ENCODE data around the gene CFAP251.

The CFAP251 gene

DNA sequence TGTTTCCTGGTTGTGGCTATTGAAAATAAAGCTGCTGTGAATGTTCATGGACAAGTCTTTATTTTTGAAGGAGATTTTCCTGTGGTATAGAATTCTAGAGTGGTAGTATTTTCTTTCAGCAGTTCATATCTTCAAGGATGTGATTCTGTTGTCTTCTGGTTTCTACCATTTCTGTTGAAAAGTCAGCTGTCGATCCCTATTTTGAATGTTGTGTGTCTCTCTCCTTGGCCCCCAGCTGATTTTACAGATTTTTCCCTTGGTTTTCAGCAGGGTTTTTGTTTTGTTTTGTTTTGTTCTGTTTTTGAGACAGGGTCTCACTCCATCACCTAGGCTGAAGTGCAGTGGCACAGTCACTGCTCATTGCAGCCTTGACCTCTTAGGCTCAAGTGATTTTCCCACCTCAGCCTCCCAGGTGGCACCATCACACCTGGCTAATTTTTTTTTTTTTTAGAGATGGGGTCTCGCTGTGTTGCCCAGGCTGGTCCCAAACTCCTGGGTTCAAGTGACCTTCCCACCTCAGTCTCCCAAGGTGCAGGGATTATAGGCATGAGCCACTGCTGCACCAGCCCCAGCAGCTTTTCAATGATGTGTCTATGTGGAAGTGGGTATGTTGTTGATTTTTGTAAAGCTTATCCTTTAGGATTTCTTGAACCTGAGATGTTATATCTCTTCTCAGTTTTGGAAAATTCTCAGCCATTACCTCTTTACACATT, 28.1 kb downstream of the CFAP251 start:
- DNase-seq: no peak

DNA sequence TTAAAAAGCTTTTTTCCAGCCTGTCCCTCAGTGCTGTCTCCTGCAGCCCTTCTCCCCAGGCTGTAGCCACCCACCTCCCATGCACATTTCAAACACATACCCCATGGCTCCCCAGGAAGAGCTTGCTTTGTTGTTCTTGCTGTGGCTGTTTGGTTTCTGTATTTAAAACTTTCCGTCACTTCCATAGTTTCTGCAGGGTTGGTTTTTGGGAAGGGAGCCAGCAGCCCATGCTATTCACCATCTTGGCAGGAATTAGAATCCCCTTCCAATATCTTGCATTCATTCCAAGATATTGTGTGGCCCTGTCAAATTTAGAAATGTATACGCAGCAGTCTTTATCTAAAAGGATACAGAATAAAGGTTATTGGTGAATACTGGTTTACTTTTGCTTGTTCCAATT, 29.6 kb downstream of the CFAP251 start:
- DNase-seq: no peak

GRCh38 chr12:121949648-121950397, 31.4 kb downstream of the CFAP251 start:
- no peak for DNase-seq

DNA sequence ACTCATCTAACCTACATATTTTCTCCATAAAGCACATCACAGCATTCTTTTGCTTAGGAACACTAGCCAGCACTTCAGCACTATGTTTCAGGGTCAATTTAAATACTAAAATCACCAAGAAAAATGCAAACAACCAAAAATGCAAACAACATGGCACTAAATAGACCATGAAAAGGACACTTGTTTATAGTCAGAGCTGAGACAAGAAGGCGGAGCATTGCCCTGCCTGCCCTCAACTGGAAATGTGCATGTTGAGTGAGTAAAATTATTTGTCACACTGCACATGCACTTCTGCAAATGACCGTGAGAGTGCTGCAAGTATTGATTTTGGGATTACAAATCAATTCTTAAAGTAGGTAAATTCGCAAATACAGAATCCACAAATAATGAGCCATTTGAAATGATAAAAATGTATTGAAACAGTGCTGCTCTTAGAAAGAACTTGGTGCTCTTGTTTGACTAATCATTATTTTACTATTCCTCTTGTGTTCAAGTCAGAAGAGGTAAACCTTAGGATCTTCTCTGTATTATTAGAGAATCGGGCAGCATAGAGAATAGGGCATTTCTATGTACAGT, 34.8 kb downstream of the CFAP251 start:
- no peak for DNase-seq

- DNase-seq: no peak
These were observed 35.3 kb downstream of the CFAP251 start for GRCh38 chr12:121953695-121954094.

- DNase-seq: no peak
These were observed 37.2 kb downstream of the CFAP251 start for GRCh38 chr12:121955258-121956237.

DNA sequence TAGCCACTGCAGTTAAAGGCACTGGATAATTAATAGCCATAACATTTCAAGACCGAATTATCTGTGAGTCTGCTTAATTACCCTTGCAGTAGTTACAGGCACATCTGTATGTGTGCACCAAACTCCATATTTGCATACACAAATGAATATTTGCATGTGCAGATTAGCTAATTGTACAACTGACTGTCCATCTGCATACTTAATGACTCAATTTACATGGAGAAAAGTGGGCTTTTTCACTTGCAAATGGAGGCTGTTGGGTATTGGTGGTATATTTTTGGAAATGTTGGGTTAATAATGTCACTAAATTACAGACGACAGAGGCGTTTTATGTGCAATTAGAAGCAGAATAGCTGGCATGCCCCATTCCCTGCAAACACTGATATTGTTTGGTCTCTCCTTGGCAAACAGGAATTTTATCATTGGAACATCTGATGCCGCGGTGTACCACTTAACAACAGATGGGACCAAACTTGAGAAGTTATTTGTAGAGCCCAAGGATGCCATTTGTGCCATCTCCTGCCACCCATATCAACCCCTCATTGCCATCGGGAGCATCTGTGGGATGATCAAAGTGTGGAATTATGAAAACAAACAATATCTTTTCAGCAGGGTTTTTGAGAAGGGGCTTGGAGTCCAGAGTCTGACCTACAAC, 39.6 kb downstream of the CFAP251 start:
- DNase-seq: no peak

- DNase-seq: no peak
These were observed 40.3 kb downstream of the CFAP251 start for GRCh38 chr12:121958541-121959240.

DNA sequence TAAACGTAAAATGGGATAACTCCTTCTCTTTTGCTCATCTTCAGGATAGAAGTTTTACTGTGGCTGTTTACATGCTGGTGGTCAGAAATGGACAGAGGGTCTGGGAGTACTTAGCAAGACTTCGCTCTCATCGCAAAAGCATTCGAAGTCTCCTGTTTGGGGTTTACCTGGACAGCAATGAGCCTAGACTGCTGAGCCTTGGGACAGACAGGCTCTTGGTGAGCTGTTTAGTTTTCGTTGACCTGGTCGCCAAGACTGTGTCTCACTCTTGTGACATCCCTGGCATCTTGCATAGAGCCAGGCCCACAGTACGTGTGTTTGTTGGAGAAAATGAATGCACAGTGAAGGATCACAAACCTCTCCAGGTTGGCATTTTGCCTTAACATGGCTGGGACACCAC, 42.1 kb downstream of the CFAP251 start:
- no peak for DNase-seq

GRCh38 chr12:121961195-121961879, 42.9 kb downstream of the CFAP251 start:
- DNase-seq: no peak

DNA sequence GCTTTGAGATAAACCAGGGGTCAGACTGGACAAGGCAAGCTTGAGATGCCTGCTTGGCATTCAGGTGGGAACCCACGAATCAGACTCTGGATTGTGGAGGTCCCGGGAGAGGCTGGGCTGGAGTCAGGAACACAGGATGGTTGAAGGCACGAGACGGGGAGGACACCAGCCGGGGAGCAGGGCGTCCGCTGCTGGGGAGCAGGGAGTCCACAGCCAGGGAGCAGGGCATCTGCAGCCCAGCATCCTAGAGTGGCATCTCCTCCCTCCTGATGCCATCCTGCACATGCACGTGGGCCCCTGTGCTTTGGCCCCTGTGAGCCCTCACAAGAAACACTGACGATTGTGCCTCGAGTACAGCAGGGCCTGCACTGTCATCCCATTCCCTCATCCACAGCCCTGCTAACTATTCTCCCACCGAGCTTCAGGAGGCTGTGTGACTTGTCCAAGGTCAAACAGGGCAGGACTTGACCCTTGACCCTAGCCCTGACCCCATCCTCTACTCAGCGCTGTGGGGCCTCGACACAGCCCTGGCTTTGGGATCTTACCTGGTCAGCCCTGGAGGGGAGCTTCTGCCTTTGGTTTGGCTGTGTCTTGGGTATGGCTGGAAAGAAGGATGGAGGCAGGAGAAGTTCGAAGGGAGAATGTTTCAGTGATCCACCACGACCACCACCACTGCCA, 45.1 kb downstream of the CFAP251 start:
- DNase-seq: no peak

- DNase-seq: no peak
These were observed 46.6 kb downstream of the CFAP251 start for GRCh38 chr12:121964813-121965643.

DNA sequence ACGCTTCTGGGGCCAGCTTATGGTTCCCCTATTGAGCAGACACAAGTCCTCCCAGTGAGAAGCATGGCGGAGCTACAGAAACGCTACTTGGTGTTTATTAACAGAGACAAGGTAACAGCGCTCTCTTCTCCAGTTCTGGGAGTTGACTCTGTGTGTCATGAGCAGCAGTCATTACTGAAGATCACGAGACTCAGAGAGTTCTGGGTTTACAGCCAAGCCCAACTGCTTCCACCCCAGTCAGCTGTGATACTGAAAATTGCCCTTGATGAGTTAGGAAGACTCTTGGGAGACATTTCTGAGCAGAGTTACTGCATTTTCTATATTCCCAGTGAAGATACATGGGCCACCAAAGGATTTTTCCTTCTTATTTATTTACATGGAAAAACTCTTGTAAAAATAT, 48.6 kb downstream of the CFAP251 start:
- DNase-seq: no peak

- DNase-seq: no peak
These were observed 50.5 kb downstream of the CFAP251 start for GRCh38 chr12:121968876-121969275.

DNA sequence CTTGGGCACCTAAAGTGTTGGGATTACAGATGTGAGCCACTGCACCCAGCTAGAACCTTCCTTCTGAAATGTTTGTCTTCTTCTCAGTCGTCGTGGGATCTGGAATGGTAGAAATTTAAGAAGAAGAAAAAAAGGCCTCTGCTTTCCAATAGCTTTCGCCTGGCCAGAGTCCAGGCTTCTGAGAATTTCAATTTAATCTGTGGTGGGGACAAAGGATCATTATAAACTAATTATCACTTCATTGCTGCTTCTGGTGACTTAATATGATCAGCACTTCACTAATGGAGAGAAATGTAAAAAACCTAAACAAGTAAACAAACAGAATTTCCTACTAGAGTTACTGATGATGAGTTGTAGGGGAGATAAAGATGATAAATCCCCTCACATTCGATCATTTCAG, 51.3 kb downstream of the CFAP251 start:
- no peak for DNase-seq

DNA sequence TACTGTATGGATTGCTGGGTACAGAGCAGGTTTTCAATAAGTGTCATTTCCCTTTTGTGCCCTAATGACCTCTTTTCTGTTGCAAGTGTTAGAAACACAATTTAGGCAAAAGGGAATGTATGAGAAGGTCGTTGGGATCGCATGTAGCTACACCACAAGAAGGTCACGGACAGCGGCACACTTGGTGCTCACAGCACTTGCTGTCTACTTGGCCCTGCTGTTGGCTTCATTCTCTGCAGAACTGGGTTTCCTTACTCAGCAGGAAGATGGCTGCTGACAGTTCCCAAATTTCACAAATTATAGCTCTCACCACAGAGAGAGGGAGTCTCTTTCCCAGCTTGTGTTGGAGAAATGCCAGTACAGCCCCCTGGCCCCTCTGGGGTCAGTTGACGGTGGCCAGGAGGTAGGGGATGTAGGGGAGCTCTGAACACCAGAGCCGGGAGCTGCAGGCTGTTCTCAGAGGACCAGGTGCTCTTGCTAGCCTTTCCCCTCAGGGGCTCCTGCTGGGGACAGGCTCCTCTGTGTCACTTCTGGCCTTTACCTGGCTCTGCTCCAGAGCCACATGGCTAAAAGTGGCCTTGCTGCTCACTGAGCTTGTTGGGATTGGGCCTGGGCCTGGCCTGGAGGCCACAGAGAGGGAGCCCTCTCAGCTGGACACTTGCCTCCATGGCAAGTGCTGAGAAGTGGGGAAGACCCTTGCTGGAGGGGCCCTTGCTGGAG, 52.3 kb downstream of the CFAP251 start:
- DNase-seq: no peak

DNA sequence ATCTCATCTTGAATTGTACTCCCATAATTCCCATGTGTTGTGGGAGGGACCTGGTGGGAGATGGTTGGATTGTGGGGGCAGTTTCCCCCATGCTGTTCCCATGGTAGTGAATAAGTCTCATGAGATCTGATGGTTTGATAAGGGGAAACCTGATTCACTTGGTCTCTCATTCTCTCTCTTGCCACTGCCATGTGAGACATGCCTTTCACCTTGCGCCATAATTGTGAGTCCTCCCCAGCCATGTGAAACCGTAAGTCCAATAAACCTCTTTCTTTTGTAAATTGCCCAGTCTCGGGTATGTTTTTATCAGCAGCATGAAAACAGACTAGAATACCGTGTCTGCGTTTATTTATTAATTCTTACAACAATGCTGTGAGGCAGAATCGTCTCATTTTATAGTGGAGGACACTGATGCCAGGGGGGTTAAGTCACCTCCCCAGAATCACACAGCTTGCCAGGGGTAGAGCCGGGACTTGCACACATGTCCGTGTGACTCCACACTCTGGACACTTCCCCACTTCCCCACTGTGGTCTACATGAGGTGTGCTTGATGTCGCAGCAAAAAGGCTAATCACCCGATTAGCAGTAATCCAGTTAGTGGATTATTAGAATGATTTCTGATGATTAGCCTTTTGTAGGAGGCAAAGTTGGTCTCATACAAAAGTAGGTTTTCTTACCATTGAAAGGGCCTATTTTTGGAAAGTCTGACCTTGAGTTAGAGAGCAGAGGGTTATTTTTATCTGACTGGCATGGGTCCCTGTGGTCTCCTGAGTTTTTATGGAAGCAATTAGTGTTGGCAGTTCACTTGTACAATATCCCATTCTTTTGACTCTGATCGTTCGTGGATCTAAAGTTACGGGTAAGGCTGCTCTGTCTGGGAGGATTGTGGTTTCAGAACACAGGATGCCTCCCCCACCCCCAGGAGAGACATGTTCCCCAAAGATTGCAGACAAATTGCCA, 55.9 kb downstream of the CFAP251 start:
- no peak for DNase-seq

DNA sequence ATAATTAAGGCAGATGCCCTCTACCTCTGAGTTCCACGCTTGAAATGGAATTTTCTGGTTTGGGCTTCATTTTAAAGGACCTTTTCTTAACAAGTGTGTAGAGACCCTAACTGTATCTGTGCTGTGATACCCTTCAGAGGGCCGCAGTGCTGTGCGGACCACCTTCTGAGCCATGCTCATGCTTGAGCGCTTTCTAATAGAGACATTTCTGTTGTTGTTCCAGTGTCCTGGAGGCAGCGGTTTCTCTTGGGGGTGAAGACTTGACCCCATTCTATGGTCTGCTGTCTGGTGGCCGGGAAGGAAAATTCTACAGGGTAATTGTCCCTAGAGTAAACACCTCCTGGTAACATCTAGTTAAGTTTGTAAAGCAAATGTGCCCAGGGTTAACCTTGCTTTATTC, 56.6 kb downstream of the CFAP251 start:
- DNase-seq: no peak

All from CD4-positive, alpha-beta T cell treated with Interleukin-17A for 4 hours (primary cell).